HG03457 (cell line): ENCODE results near the gene FCER1A.
"Not testable (repeated sequence)": the region's sequence is repeated elsewhere in the genome, so short reads cannot be mapped to it uniquely, and the experiment has no call there.

ENCODE experiments used
- ATAC-seq: cut with Tn5 transposase; IDR thresholded peaks from one replicate; pipeline ENCODE4 v1.9.1; 2021; ENCODE audit warnings: moderate number of reproducible peaks; ENCODE audit not compliant: unreplicated experiment

Gene FCER1A

GRCh38 chr1:159349374-159349773 is 47.2 kb downstream of the FCER1A start:
- ATAC-seq, result not testable (repeated sequence)

GRCh38 chr1:159352436-159352835 is 50.3 kb downstream of the FCER1A start:
- ATAC-seq, result no peak
